Trophoblast cell (in vitro differentiated cells and primary cell): ENCODE data around the gene PRELID2.
A peak's percentile ranks its signal among the peaks of the same experiment; 100 is the strongest.

Experiments
- DNase-seq, 2 donors: peaks; one replicate each; pipeline ENCODE4 v3.0.0-alpha.2; 2016
- H2AFZ ChIP-seq: 2 replicates; pipeline ENCODE4 v1.6.1; 2013; ENCODE audit warnings: low read length, moderate library complexity, mild to moderate bottlenecking; ENCODE audit not compliant: insufficient read depth, poor library complexity
- H2AK5ac ChIP-seq: 2 replicates; pipeline ENCODE4 v1.6.1; 2013; ENCODE audit warnings: mild to moderate bottlenecking, low read length
- H2BK120ac ChIP-seq: 2 replicates; pipeline ENCODE4 v1.6.1; 2013; ENCODE audit warnings: low read length, mild to moderate bottlenecking, moderate library complexity; ENCODE audit not compliant: insufficient read depth, poor library complexity
- H2BK12ac ChIP-seq: 2 replicates; pipeline ENCODE4 v1.6.1; 2013; ENCODE audit warnings: mild to moderate bottlenecking, low read length, moderate library complexity
- H2BK5ac ChIP-seq: 2 replicates; pipeline ENCODE4 v1.6.1; 2013; ENCODE audit warnings: low read length, low read depth, moderate library complexity, mild to moderate bottlenecking; ENCODE audit not compliant: poor library complexity
- H3K14ac ChIP-seq: 2 replicates; pipeline ENCODE4 v1.6.1; 2013; ENCODE audit warnings: mild to moderate bottlenecking, low read length
- H3K18ac ChIP-seq: 2 replicates; pipeline ENCODE4 v1.6.1; 2013; ENCODE audit warnings: mild to moderate bottlenecking, low read length
- H3K23ac ChIP-seq: 2 replicates; pipeline ENCODE4 v1.6.1; 2013; ENCODE audit warnings: low read length
- H3K27ac ChIP-seq: 2 replicates; pipeline ENCODE4 v1.5.1; 2013; ENCODE audit warnings: low read depth, mild to moderate bottlenecking, inconsistent platforms, low read length, moderate library complexity
- H3K27me3 ChIP-seq: 2 replicates; pipeline ENCODE4 v1.6.1; 2013; ENCODE audit warnings: inconsistent platforms, mild to moderate bottlenecking, low read length, moderate library complexity; ENCODE audit not compliant: insufficient read depth
- H3K36me3 ChIP-seq, 2 experiments: 1 replicate in 1 of 2; 2 replicates in 1 of 2; pipeline ENCODE4 v1.6.1; 2013; ENCODE audit warnings: low read length in 2 of 2, mild to moderate bottlenecking in 2 of 2, moderate library complexity in 1 of 2; ENCODE audit not compliant: insufficient read depth in 2 of 2, control insufficient read depth in 1 of 2
- H3K4ac ChIP-seq: 2 replicates; pipeline ENCODE4 v1.6.1; 2013; ENCODE audit warnings: low read depth, mild to moderate bottlenecking, low read length, moderate library complexity
- H3K4me1 ChIP-seq, 2 experiments: 1 replicate in 1 of 2; 2 replicates in 1 of 2; pipeline ENCODE4 v1.6.1; 2013; ENCODE audit warnings: low read length in 2 of 2, mild to moderate bottlenecking in 2 of 2, moderate library complexity in 1 of 2; ENCODE audit not compliant: insufficient read depth in 2 of 2, control insufficient read depth in 1 of 2
- H3K4me2 ChIP-seq: 2 replicates; pipeline ENCODE4 v1.6.1; 2013; ENCODE audit warnings: inconsistent platforms, mild to moderate bottlenecking, low read length, moderate library complexity
- H3K4me3 ChIP-seq: 2 replicates; pipeline ENCODE4 v1.5.1; 2013; ENCODE audit warnings: mild to moderate bottlenecking, low read depth, low read length, inconsistent platforms
- H3K79me1 ChIP-seq: one replicate; pipeline ENCODE4 v1.6.1; 2013; ENCODE audit warnings: low read length
- H3K79me2 ChIP-seq: 2 replicates; pipeline ENCODE4 v1.6.1; 2013; ENCODE audit warnings: low read length, mild to moderate bottlenecking; ENCODE audit not compliant: control insufficient read depth, insufficient read depth, poor library complexity
- H3K9ac ChIP-seq: 2 replicates; pipeline ENCODE4 v1.6.1; 2013; ENCODE audit warnings: mild to moderate bottlenecking, low read length
- H3K9me3 ChIP-seq: 2 replicates; pipeline ENCODE4 v1.6.1; 2013; ENCODE audit warnings: low read depth, mild to moderate bottlenecking, control low read depth, inconsistent platforms, low read length; ENCODE audit not compliant: insufficient read depth
- H4K12ac ChIP-seq: 2 replicates; pipeline ENCODE4 v1.6.1; 2013; ENCODE audit warnings: low read depth, mild to moderate bottlenecking, low read length, moderate library complexity
- H4K8ac ChIP-seq: 2 replicates; pipeline ENCODE4 v1.6.1; 2013; ENCODE audit warnings: low read depth, mild to moderate bottlenecking, low read length, moderate library complexity
- H4K91ac ChIP-seq: one replicate; pipeline ENCODE4 v1.6.1; 2013; ENCODE audit warnings: low read depth, mild to moderate bottlenecking, low read length, moderate library complexity
- WGBS: extraction: QIAGEN DNeasy Blood & Tissue Kit; methylation state at CpG from one replicate; pipeline ENCODE4 v1.1.7; 2013; ENCODE audit warnings: missing lambda C conversion rate; ENCODE audit not compliant: insufficient read length, insufficient coverage; ENCODE audit errors: extremely low coverage; 5-methylcytosine and 5-hydroxymethylcytosine counted together

PRELID2 gene

DNA sequence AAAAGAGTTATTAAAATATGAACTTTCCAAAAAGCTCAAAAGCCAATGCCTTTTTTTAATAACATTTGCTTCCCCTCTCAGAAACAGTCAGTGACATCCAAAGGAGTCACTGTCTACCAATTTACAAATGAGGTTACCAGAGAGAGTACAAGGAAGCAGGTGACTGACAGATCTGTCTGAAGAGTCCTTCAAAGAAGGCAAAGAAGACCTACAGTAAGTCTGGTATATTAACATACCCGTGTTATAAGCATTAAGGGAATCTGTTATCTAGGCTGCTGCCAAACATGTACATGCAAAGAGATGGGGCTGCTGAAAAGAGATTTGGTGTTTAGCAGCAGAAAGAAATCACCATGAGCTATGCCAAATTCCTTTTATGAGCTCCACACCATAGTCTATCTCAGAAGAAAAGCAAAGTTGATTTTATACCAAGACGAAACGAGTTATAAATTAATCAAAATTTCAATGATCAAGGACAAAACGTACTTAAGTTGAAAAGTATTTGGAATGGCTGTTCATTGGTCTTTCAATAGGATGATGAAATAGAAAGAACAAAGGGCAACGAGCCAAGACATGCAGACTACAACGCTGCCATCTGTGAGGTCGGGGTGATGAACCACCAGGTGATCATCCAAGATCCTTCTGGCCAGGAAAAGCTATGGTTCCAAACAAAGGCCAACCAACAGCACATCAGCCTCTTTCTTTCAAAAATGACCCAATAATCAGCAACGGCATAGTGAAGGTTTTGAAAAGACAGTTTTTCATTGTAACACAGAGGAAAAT is 8.1 kb downstream of the PRELID2 start:
- Histone ChIP-seq H3K4me3 (no peak overlapping the region), H3K27me3 (no peaks in the 10 kb centered on the region), H3K4ac (no peak overlapping the region), H3K27ac (no peak overlapping the region), H3K9ac (no peak overlapping the region), H3K79me2 (no peaks in the 10 kb centered on the region), H2BK120ac (no peak overlapping the region), H3K36me3 (no peaks in the 10 kb centered on the region), H3K9me3 (no peaks in the 10 kb centered on the region), H3K23ac (no peak overlapping the region), H2BK5ac (no peak overlapping the region), H2AK5ac (no peak overlapping the region), H3K79me1 (no peaks in the 10 kb centered on the region), H4K8ac (no peak overlapping the region), H4K12ac (no peak overlapping the region), H3K4me1 (no peaks in the 10 kb centered on the region), H3K14ac (no peak overlapping the region), H4K91ac (no peak overlapping the region), H3K18ac (no peak overlapping the region), H2BK12ac (no peak overlapping the region), H2AFZ (no peak overlapping the region), H3K4me2 (no peak overlapping the region)
- no CpG with 5 or more reads among the region's 8 CpGs for WGBS
- no peak for DNase-seq

DNA sequence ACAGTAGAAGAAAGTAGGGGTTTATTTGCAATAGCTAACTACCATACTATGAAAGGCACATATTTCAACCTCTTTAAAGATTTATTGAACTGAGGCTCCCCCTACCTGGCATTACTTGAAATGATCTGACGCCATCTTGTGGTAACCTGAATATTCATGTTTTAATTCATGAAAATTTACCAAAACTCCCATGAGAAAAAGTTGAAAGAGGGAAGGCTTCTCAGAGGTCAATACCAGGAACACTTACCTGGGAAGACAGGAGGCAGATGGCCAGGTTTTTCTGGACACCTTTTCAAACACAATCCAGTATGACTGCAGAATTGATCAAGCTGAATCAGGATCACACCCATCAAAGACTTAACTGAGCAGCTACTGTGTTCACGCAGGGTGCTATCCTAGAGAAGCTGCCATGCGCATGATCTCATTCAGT is 9.4 kb downstream of the PRELID2 start:
- Histone ChIP-seq H4K8ac (no peak overlapping the region), H3K18ac (no peak overlapping the region), H3K4me1 (no peaks in the 10 kb centered on the region), H2AK5ac (no peak overlapping the region), H3K79me1 (no peaks in the 10 kb centered on the region), H2BK12ac (no peak overlapping the region), H3K4me2 (no peak overlapping the region), H2BK120ac (no peak overlapping the region), H3K27me3 (no peaks in the 10 kb centered on the region), H3K9ac (no peak overlapping the region), H3K4me3 (no peak overlapping the region), H3K79me2 (no peaks in the 10 kb centered on the region), H3K14ac (no peak overlapping the region), H4K91ac (no peak overlapping the region), H4K12ac (no peak overlapping the region), H3K36me3 (no peaks in the 10 kb centered on the region), H3K9me3 (no peaks in the 10 kb centered on the region), H2BK5ac (no peak overlapping the region), H3K4ac (no peak overlapping the region), H3K23ac (no peak overlapping the region), H3K27ac (no peak overlapping the region), H2AFZ (no peak overlapping the region)
- WGBS, result no CpG with 5 or more reads among the region's 3 CpGs
- peak; percentile 8 to 70 for DNase-seq

- Histone ChIP-seq H3K79me2 (no peaks in the 10 kb centered on the region), H3K4me3 (no peak overlapping the region), H3K36me3 (no peaks in the 10 kb centered on the region), H4K8ac (no peak overlapping the region), H2BK5ac (no peak overlapping the region), H3K9ac (no peak overlapping the region), H3K79me1 (no peaks in the 10 kb centered on the region), H2AK5ac (no peak overlapping the region), H3K23ac (no peak overlapping the region), H2AFZ (peak overlapping the region; percentile 62), H3K14ac (no peak overlapping the region), H3K9me3 (no peaks in the 10 kb centered on the region), H3K27ac (no peak overlapping the region), H4K12ac (no peak overlapping the region), H2BK12ac (no peak overlapping the region), H4K91ac (no peak overlapping the region), H3K4me2 (no peak overlapping the region), H3K4ac (no peak overlapping the region), H3K4me1 (no peaks in the 10 kb centered on the region), H3K27me3 (no peaks in the 10 kb centered on the region), H3K18ac (no peak overlapping the region), H2BK120ac (no peak overlapping the region)
- WGBS, result no CpG with 5 or more reads among the region's 4 CpGs
- no peak for DNase-seq
Measured at GRCh38 chr5:145824040-145824439, 11.1 kb downstream of the PRELID2 start.

DNA sequence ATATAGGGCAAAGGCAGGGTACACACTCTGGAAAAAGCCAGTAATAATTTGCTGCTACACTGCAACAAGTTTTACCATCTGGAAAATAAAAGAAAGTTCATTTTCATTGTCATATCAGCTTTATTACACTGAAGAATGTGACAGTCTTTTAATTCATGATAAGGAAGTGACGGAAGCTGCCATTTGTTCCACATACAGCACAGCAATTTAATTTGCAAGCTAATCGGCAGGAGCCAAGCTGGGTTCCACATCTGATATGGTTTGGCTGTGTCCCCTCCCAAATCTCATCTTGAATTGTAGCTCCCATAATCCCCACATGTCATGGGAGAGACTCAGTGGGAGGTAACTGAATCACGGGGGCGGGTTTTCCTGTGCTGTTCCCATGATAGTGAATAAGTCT is 16.5 kb downstream of the PRELID2 start:
- Histone ChIP-seq H4K8ac (no peak overlapping the region), H3K18ac (no peak overlapping the region), H3K9ac (no peak overlapping the region), H2AFZ (no peak overlapping the region), H3K36me3 (no peaks in the 10 kb centered on the region), H3K4me3 (no peak overlapping the region), H4K91ac (no peak overlapping the region), H3K14ac (no peak overlapping the region), H3K23ac (no peak overlapping the region), H3K4me2 (no peak overlapping the region), H3K4me1 (no peaks in the 10 kb centered on the region), H2BK120ac (no peak overlapping the region), H3K27ac (no peak overlapping the region), H3K4ac (no peak overlapping the region), H2AK5ac (no peak overlapping the region), H4K12ac (no peak overlapping the region), H3K9me3 (no peaks in the 10 kb centered on the region), H2BK5ac (no peak overlapping the region), H3K79me2 (no peaks in the 10 kb centered on the region), H2BK12ac (no peak overlapping the region), H3K79me1 (no peaks in the 10 kb centered on the region), H3K27me3 (no peaks in the 10 kb centered on the region)
- no CpG with 5 or more reads among the region's 4 CpGs for WGBS
- DNase-seq, result no peak
